Upper lobe of left lung (tissue), 6 donors: ENCODE measurements around the gene PIK3CA. TPM values are rescaled to one million over a fixed set of nuclear protein-coding genes. Genes with fewer than 3 reads are reported as not detected.

Experiments
- ATAC-seq, 2 donors: fragments of 200-7000 bp; cut with Tn5 transposase; one replicate each; pipeline ENCODE4 v1.9.1; 2022; ENCODE audit warnings: mild to moderate bottlenecking in 2 of 2, moderate library complexity in 2 of 2; ENCODE audit not compliant: low FRiP score in 2 of 2
- DNase-seq, 2 donors: peaks; one replicate each; pipeline ENCODE4 v3.0.0-alpha.2; 2019 to 2020
- H3K27ac ChIP-seq, 4 donors: fragments of 200-600 bp; sonication (generic); one replicate each; pipeline ENCODE4 v1.5.1; 2016 to 2019
- H3K27me3 ChIP-seq, 4 donors: fragments of 200-600 bp; sonication (generic); one replicate each; pipeline ENCODE4 v1.5.1; 2017 to 2019
- H3K36me3 ChIP-seq, 4 donors: fragments of 200-600 bp; sonication (generic); one replicate each; pipeline ENCODE4 v1.5.1; 2016 to 2019
- H3K4me1 ChIP-seq, 4 donors: fragments of 200-600 bp; sonication (generic); one replicate each; pipeline ENCODE4 v1.5.1; 2018 to 2019
- H3K4me3 ChIP-seq, 4 donors: fragments of 200-600 bp; sonication (generic); one replicate each; pipeline ENCODE4 v1.5.1; 2017 to 2019; ENCODE audit warnings: mild to moderate bottlenecking in 2 of 4, moderate library complexity in 1 of 4
- H3K9me3 ChIP-seq, 4 donors: fragments of 200-600 bp; sonication (generic); one replicate each; pipeline ENCODE4 v1.5.1; 2018 to 2019
- CTCF ChIP-seq, 6 experiments: fragments of 450-650 bp in 4 of 6; fragments of 200-600 bp in 2 of 6; sonication (generic) in 2 of 6; IDR thresholded peaks; one replicate each; pipeline ENCODE4 v1.5.1; 2016 to 2019; ENCODE audit warnings: antibody characterized with exemption in 6 of 6
- EP300 ChIP-seq, 4 donors: sonication (generic); formaldehyde crosslinking; IDR thresholded peaks; one replicate each; pipeline ENCODE4 v1.5.1; 2017; ENCODE audit warnings: antibody characterized with exemption in 4 of 4, control low read depth in 2 of 4
- POLR2A ChIP-seq, 4 donors: fragments of 450-650 bp; IDR thresholded peaks; one replicate each; pipeline ENCODE4 v1.5.1; 2016 to 2017; ENCODE audit warnings: antibody characterized with exemption in 4 of 4, mild to moderate bottlenecking in 2 of 4
- POLR2AphosphoS5 ChIP-seq, 2 donors: sonication (generic); formaldehyde crosslinking; IDR thresholded peaks; one replicate each; pipeline ENCODE4 v1.5.1; 2017; ENCODE audit warnings: antibody characterized with exemption in 2 of 2
- WGBS, 2 donors: methylation state at CpG; one replicate each; pipeline ENCODE4 v1.1.5; 2017 to 2018; 5-methylcytosine and 5-hydroxymethylcytosine counted together
- total RNA-seq, 6 donors: library from RNA; depleted of rRNA in 4 of 6; stranded (reverse); fragments of >200 nt in 4 of 6; gene quantifications; one replicate each; pipeline versions ENCODE4 v1.1.0 to v1.2.1, GENCODE V29; 2016 to 2021
- donor health status: DM: no; HTN: no; CAD: no; lungs with moderate emphysema.
- donor health status: DM: no; HTN: yes; CAD: no; lungs with severe emphysema.

PIK3CA gene
- total RNA-seq, 6 donors from 2014 or later = 7.3 to 37.6 (median 23.5) TPM

- TF ChIP-seq POLR2AphosphoS5 (IDR thresholded peaks at IDR 0.05) (no peak), EP300 (IDR thresholded peaks at IDR 0.05) (no peak), CTCF (IDR thresholded peaks at IDR 0.05) (no peak), POLR2A (IDR thresholded peaks at IDR 0.05) (no peak)
- Histone ChIP-seq H3K9me3 (no peaks in the 10 kb centered on the region), H3K4me3 (no peak overlapping the region), H3K27ac (no peak overlapping the region), H3K4me1 (peaks cover 2 to 29% (median 7%) of the 10 kb centered on the region in 4 donors), H3K27me3 (no peaks in the 10 kb centered on the region), H3K36me3 (no peaks in the 10 kb centered on the region)
- ATAC-seq (no peak), DNase-seq (no peak)
Observed at GRCh38 chr3:179164857-179165256, 16.7 kb downstream of the PIK3CA start.

GRCh38 chr3:179166561-179167201, 18.5 kb downstream of the PIK3CA start:
- no peaks in the 10 kb centered on the region for H3K27me3 ChIP-seq
- ATAC-seq (no peak), DNase-seq (no peak)
- H3K27ac ChIP-seq = no peak overlapping the region
- no peak for TF ChIP-seq POLR2A (IDR thresholded peaks at IDR 0.05)
- no peak for TF ChIP-seq POLR2AphosphoS5 (IDR thresholded peaks at IDR 0.05)
- TF ChIP-seq CTCF (IDR thresholded peaks at IDR 0.05) = no peak
- TF ChIP-seq EP300 (IDR thresholded peaks at IDR 0.05) = no peak
- H3K4me1 ChIP-seq = peaks cover 0 to 22% (median 4%) of the 10 kb centered on the region in 4 donors
- H3K4me3 ChIP-seq = no peak overlapping the region
- WGBS, 2 donors = 51 to 67% methylated on average over 2 of the region's 2 CpGs
- H3K36me3 ChIP-seq = no peaks in the 10 kb centered on the region
- H3K9me3 ChIP-seq = peaks cover 0 to 3% (median 0%) of the 10 kb centered on the region in 4 donors

- Histone ChIP-seq H3K36me3 (no peaks in the 10 kb centered on the region), H3K27me3 (no peaks in the 10 kb centered on the region), H3K27ac (no peak overlapping the region), H3K4me1 (peaks cover 0 to 17% (median 4%) of the 10 kb centered on the region in 4 donors), H3K4me3 (no peak overlapping the region), H3K9me3 (peaks cover 0 to 3% (median 0%) of the 10 kb centered on the region in 4 donors)
- ATAC-seq (no peak), DNase-seq (no peak)
- TF ChIP-seq CTCF (IDR thresholded peaks at IDR 0.05) = no peak
- TF ChIP-seq POLR2AphosphoS5 (IDR thresholded peaks at IDR 0.05) = no peak
- TF ChIP-seq EP300 (IDR thresholded peaks at IDR 0.05) = no peak
- TF ChIP-seq POLR2A (IDR thresholded peaks at IDR 0.05) = no peak
- 77 to 81% methylated on average over 2 of the region's 2 CpGs for WGBS, 2 donors
Observed at GRCh38 chr3:179168918-179169317, 20.8 kb downstream of the PIK3CA start.

GRCh38 chr3:179172546-179172945, 24.4 kb downstream of the PIK3CA start:
- peaks cover 0 to 3% (median 0%) of the 10 kb centered on the region in 4 donors for H3K9me3 ChIP-seq
- TF ChIP-seq POLR2AphosphoS5 (IDR thresholded peaks at IDR 0.05) (no peak), CTCF (IDR thresholded peaks at IDR 0.05) (no peak), EP300 (IDR thresholded peaks at IDR 0.05) (no peak), POLR2A (IDR thresholded peaks at IDR 0.05) (no peak)
- H3K36me3 ChIP-seq = no peaks in the 10 kb centered on the region
- DNase-seq (no peak), ATAC-seq (no peak)
- no peak overlapping the region for H3K27ac ChIP-seq
- peaks cover 0 to 8% (median 0%) of the 10 kb centered on the region in 4 donors for H3K4me1 ChIP-seq
- no peak overlapping the region for H3K4me3 ChIP-seq
- no peaks in the 10 kb centered on the region for H3K27me3 ChIP-seq

- DNase-seq = no peak
- TF ChIP-seq EP300 (IDR thresholded peaks at IDR 0.05) (no peak), POLR2A (IDR thresholded peaks at IDR 0.05) (no peak), CTCF (IDR thresholded peaks at IDR 0.05) (no peak), POLR2AphosphoS5 (IDR thresholded peaks at IDR 0.05) (no peak)
Observed at GRCh38 chr3:179174316-179174715, 26.2 kb downstream of the PIK3CA start.

More at GRCh38 chr3:179174316-179174715, 26.2 kb downstream of the PIK3CA start:
- Histone ChIP-seq H3K27ac (no peak overlapping the region), H3K27me3 (no peaks in the 10 kb centered on the region), H3K4me3 (no peak overlapping the region), H3K9me3 (peaks cover 0 to 3% (median 0%) of the 10 kb centered on the region in 4 donors), H3K4me1 (peaks cover 0 to 17% (median under 1%) of the 10 kb centered on the region in 4 donors), H3K36me3 (no peaks in the 10 kb centered on the region)
- no peak for ATAC-seq
- 94% methylated on average over 3 of the region's 3 CpGs for WGBS, 2 donors
